GM12864 (cell line): ENCODE results near the gene SSH3.
A peak's percentile ranks its signal among the peaks of the same experiment; 100 is the strongest.

Experiments
- DNase-seq: peaks from one replicate; pipeline ENCODE4 v3.0.0-alpha.2; 2011; ENCODE audit warnings: low read depth
- H3K4me3 ChIP-seq: 2 replicates; pipeline ENCODE4 v1.5.1; 2011; ENCODE audit warnings: mild to moderate bottlenecking, low read depth, low read length, control low read depth
- TF ChIP-seq, protein P1 (sequence below): IDR thresholded peaks from 2 replicates; pipeline ENCODE4 v1.5.1; 2011; ENCODE audit warnings: low read depth, mild to moderate bottlenecking, moderate library complexity, low read length, control low read depth, inconsistent platforms; ENCODE audit errors: missing control alignments

The SSH3 gene

GRCh38 chr11:67345920-67346819 is 42.8 kb downstream of the SSH3 start:
- TF ChIP-seq, protein P1, sequence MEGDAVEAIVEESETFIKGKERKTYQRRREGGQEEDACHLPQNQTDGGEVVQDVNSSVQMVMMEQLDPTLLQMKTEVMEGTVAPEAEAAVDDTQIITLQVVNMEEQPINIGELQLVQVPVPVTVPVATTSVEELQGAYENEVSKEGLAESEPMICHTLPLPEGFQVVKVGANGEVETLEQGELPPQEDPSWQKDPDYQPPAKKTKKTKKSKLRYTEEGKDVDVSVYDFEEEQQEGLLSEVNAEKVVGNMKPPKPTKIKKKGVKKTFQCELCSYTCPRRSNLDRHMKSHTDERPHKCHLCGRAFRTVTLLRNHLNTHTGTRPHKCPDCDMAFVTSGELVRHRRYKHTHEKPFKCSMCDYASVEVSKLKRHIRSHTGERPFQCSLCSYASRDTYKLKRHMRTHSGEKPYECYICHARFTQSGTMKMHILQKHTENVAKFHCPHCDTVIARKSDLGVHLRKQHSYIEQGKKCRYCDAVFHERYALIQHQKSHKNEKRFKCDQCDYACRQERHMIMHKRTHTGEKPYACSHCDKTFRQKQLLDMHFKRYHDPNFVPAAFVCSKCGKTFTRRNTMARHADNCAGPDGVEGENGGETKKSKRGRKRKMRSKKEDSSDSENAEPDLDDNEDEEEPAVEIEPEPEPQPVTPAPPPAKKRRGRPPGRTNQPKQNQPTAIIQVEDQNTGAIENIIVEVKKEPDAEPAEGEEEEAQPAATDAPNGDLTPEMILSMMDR = peak; percentile 93
- H3K4me3 ChIP-seq = no peak overlapping the region
- no peak for DNase-seq

- TF ChIP-seq, protein P1 = no peak
- H3K4me3 ChIP-seq = no peak overlapping the region
- no peak for DNase-seq
These were observed 44.8 kb downstream of the SSH3 start for GRCh38 chr11:67347964-67348749.

- no peak for DNase-seq
- no peak overlapping the region for H3K4me3 ChIP-seq
- TF ChIP-seq, protein P1 = no peak
These were observed 45.7 kb downstream of the SSH3 start for GRCh38 chr11:67349036-67349435.

- DNase-seq = no peak
- H3K4me3 ChIP-seq = no peak overlapping the region
- TF ChIP-seq, protein P1 = no peak
These were observed 46.1 kb downstream of the SSH3 start for GRCh38 chr11:67349457-67349856.

DNA sequence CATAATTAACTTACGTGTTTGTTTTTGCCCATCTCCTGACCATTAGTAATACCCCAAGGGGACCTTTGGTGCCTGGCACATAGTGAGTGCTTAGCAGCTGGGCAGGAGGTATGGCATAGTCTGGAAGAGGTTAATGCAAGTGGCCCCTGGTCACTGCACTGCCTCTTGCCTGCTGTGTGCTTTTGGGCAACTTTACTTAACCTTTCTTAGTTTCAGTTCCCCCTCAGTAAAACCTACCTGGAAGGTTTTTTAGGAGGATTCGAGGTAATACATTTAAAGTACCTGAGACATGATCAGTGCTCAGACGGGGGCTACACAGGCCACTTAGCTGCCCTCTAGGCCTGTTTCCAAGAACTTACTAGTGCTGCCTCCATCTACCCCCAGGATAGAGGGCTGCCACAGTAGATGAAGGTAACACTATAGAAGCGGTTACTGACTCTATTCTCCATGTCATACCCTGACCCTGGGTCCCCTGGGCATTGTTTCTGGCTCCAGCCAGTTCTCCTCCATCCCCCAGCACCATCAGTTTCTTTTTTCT is 46.7 kb downstream of the SSH3 start:
- no peak overlapping the region for H3K4me3 ChIP-seq
- DNase-seq = no peak
- TF ChIP-seq, protein P1 = no peak

GRCh38 chr11:67351275-67352005 is 48.1 kb downstream of the SSH3 start:
- TF ChIP-seq, protein P1 = peak; percentile 97
- H3K4me3 ChIP-seq = peak overlapping the region; percentile 50
- DNase-seq = peak; percentile 61
